Right lobe of liver (tissue), 6 donors: ENCODE data around the gene BAAT. TPM values are rescaled to one million over a fixed set of nuclear protein-coding genes. Genes with fewer than 3 reads are reported as not detected.

Source experiments
- ATAC-seq, 4 donors: fragments of 200-7000 bp; cut with Tn5 transposase; one replicate each; pipeline ENCODE4 v1.9.1; 2020; ENCODE audit warnings: mild to moderate bottlenecking in 4 of 4, moderate library complexity in 4 of 4
- DNase-seq, 3 donors: peaks; one replicate each; pipeline ENCODE4 v3.0.0-alpha.2; 2020
- H3K27ac ChIP-seq, 3 donors: fragments of 200-600 bp; one replicate each; pipeline ENCODE4 v1.8.0; 2022
- H3K27me3 ChIP-seq, 2 donors: fragments of 200-600 bp; one replicate each; pipeline ENCODE4 v1.8.0; 2022
- H3K36me3 ChIP-seq, 4 donors: fragments of 200-600 bp; sonication (generic) in 1 of 4; one replicate each; pipeline versions ENCODE4 v1.5.1 to v1.8.0; 2017 to 2022; ENCODE audit warnings: control low read depth in 1 of 4
- H3K4me1 ChIP-seq, 4 donors: fragments of 200-600 bp; sonication (generic) in 1 of 4; one replicate each; pipeline versions ENCODE4 v1.5.1 to v1.8.0; 2017 to 2022; ENCODE audit warnings: control low read depth in 1 of 4
- H3K4me3 ChIP-seq, 3 donors: fragments of 200-600 bp; one replicate each; pipeline ENCODE4 v1.8.0; 2022
- H3K9me3 ChIP-seq, 4 donors: fragments of 200-600 bp; sonication (generic) in 1 of 4; one replicate each; pipeline versions ENCODE4 v1.5.1 to v1.8.0; 2017 to 2022; ENCODE audit warnings: control low read depth in 1 of 4
- POLR2A ChIP-seq: fragments of 450-650 bp; IDR thresholded peaks from one replicate; pipeline ENCODE4 v1.6.1; 2017; ENCODE audit warnings: antibody characterized with exemption, mild to moderate bottlenecking
- WGBS: methylation state at CpG from one replicate; pipeline ENCODE4 v1.1.6; 2018; ENCODE audit warnings: low coverage, low lambda C conversion rate; ENCODE audit not compliant: insufficient coverage; ENCODE audit errors: missing lambda C conversion rate; 5-methylcytosine and 5-hydroxymethylcytosine counted together
- intact Hi-C, 2 donors: fragments of 100-400 bp; cut with DNase I; formaldehyde crosslinking; loops; one replicate each; pipeline versions ENCODE4 v1.11.2 to v1.14.1; 2022
- total RNA-seq, 6 experiments: library from RNA; depleted of rRNA in 2 of 6; stranded (reverse); fragments of >200 nt in 2 of 6; fragmentation: NEBNext Ultra II Directional in 3 of 6; extraction: Animal tissue kit (Norgen Biotek cat#: 25700) in 3 of 6; gene quantifications; one replicate each; pipeline versions ENCODE4 v1.1.0 to v1.2.4, GENCODE V29; 2016 to 2023
- TF ChIP-seq, protein P1 (sequence below), 4 donors: fragments of 200-600 bp in 3 of 4; fragments of 450-650 bp in 1 of 4; IDR thresholded peaks; one replicate each; pipeline versions ENCODE4 v1.5.1 to v1.8.0; 2016 to 2022; ENCODE audit warnings: antibody characterized with exemption in 4 of 4, mild to moderate bottlenecking in 2 of 4
- donor health status: DM: no; HTN: yes; CAD: no.
- donor health status: DM: no; HTN: no; CAD: no.
- donor health status: DM: no; HTN: no; CAD: no.
- donor health status: DM: no; HTN: yes; CAD: no.
- donor health status: DM: no; HTN: yes; CAD: no.

The BAAT gene
- total RNA-seq, 6 experiments from 2014 or later: 223 to 648 (median 507) TPM

DNA sequence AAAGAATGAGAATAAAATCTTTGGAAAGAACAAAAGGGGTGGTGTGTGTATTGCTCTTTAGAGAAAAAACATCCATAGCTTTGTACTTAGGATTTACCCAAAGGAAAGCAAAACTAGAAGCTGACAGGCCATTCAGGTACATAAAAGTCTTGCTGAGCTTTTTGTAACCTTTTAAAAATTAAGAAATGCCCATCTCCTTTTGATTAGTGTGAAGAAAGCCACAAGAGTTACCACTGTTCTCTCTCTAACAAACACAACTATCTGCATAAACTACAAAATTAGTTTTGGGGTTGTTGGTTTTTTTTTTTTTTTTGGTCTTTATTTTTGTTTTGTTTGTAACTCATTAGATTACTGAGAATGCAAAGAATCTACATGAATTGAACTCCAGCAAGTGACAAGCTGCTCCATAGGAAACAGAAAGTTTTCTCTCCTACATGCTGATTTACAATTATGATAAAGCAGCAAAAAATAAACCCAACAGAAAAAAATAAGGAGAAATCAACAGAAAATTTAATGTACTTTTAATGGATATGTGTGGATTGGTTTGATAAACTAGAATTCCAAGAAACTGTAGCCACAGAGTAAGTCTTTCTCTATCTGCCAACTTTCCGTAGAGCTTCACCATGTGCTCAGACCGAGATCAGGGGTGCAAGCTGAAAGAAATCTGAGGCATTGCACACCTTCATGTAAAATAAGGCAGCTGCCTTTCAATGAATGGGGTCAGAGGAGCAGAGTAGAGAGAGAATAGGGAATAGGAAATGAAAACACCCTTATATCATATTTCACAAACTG lies 12.3 kb downstream of the BAAT start:
- peaks cover 0 to 74% (median 25%) of the 10 kb centered on the region in 4 donors for H3K36me3 ChIP-seq
- peaks cover 0 to 80% (median 14%) of the 10 kb centered on the region in 4 donors for H3K4me1 ChIP-seq

DNA sequence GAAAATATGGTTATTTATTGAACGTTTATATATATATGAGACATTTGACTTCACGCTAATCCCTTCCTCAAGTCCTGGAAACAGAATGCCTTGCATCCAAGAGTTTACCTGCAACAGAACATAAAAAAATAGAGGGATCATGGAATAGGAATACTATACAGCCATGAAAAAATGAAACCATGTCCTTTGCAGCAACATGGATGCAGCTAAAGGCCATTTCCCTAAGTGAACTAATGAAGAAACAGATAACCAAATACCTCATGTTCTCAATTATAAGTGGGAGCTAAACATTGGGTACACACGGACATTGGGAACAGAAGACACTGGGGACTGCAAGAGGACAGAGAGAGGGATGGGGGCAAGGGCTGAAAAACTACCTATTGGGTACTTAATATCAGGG lies 13.0 kb downstream of the BAAT start:
- H3K4me1 ChIP-seq: peaks cover 0 to 80% (median 17%) of the 10 kb centered on the region in 4 donors
- ATAC-seq (no peak), DNase-seq (no peak)
- peaks cover 0 to 77% (median 29%) of the 10 kb centered on the region in 4 donors for H3K36me3 ChIP-seq
- TF ChIP-seq POLR2A: no peak
- TF ChIP-seq, protein P1, sequence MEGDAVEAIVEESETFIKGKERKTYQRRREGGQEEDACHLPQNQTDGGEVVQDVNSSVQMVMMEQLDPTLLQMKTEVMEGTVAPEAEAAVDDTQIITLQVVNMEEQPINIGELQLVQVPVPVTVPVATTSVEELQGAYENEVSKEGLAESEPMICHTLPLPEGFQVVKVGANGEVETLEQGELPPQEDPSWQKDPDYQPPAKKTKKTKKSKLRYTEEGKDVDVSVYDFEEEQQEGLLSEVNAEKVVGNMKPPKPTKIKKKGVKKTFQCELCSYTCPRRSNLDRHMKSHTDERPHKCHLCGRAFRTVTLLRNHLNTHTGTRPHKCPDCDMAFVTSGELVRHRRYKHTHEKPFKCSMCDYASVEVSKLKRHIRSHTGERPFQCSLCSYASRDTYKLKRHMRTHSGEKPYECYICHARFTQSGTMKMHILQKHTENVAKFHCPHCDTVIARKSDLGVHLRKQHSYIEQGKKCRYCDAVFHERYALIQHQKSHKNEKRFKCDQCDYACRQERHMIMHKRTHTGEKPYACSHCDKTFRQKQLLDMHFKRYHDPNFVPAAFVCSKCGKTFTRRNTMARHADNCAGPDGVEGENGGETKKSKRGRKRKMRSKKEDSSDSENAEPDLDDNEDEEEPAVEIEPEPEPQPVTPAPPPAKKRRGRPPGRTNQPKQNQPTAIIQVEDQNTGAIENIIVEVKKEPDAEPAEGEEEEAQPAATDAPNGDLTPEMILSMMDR (IDR thresholded peaks at IDR 0.05): no peak
- no peak overlapping the region for H3K27ac ChIP-seq
- WGBS: 75% methylated on average over 3 of the region's 3 CpGs
- no peak overlapping the region for H3K4me3 ChIP-seq
- intact Hi-C loops: no loop called here
- H3K9me3 ChIP-seq: no peaks in the 10 kb centered on the region
- no peaks in the 10 kb centered on the region for H3K27me3 ChIP-seq

More for the DNA sequence above, 12.3 kb downstream of the BAAT start:
- H3K27ac ChIP-seq: peak overlapping the region in 1 of 3 donors; percentile 19
- no peaks in the 10 kb centered on the region for H3K9me3 ChIP-seq
- intact Hi-C loops: no loop called here
- no peak for DNase-seq
- ATAC-seq: no peak
- H3K4me3 ChIP-seq: no peak overlapping the region
- WGBS: 49% methylated on average over 2 of the region's 2 CpGs
- no peak for TF ChIP-seq POLR2A
- H3K27me3 ChIP-seq: no peaks in the 10 kb centered on the region

DNA sequence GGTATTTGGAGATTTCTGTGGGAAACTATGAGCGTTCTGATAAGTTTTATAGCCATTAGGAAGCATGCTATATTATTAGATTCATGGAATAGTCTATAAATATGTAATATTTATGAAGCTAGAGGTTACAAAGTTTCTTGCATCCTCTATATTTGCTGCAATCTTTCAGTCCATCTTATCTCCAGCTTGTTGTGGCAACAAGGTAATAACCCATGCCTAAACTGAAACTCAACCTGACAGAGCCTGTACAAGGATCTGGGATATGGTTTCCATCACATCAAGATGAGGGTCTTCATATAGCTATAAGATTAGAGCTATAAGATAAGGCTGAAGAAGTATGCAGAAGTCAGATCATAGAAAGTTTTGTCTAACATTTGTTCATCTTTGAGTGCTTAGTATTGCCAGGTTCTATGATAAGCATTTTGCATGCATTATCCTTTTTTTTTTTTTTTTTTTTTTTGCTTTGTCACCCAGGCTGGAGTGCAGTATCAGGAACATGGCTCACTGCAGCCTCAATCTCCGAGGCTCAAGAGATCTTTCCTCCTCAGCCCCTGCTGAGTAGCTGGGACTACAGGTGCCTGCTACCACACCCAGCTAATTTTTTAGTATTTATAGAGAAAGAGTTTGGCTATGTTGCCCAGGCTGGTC lies 14.8 kb downstream of the BAAT start:
- intact Hi-C loops: no loop called here
- Histone ChIP-seq H3K4me1 (peaks cover 0 to 68% (median 18%) of the 10 kb centered on the region in 4 donors), H3K36me3 (peaks cover 0 to 81% (median 33%) of the 10 kb centered on the region in 4 donors), H3K27ac (no peak overlapping the region), H3K4me3 (no peak overlapping the region), H3K27me3 (no peaks in the 10 kb centered on the region), H3K9me3 (no peaks in the 10 kb centered on the region)
- DNase-seq (no peak), ATAC-seq (peak in 2 of 4 donors; percentile 7 to 41)
- TF ChIP-seq, protein P1 (IDR thresholded peaks at IDR 0.05): no peak
- no peak for TF ChIP-seq POLR2A
- 67% methylated on average over 2 of the region's 2 CpGs for WGBS

DNA sequence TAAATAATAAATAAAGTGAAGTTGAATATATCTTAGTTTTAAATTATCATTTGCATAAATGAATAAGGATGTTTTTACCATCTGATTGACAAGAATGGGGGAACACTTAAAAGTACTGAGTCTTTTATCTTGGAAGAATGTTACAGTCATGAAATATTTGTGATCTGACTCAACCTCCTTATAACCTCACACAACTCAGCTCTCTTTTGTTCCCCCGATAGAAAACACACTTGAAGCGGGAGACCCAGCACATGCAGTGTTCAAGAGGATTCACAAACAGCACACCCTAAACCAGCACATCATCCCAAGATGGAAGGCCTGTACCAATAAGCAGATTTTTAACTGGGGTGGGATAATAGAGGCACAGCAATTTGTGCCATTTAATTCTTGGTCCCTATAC lies 15.5 kb downstream of the BAAT start:
- Histone ChIP-seq H3K9me3 (no peaks in the 10 kb centered on the region), H3K4me1 (peaks cover 0 to 62% (median 18%) of the 10 kb centered on the region in 4 donors), H3K27me3 (no peaks in the 10 kb centered on the region), H3K36me3 (peaks cover 0 to 88% (median 38%) of the 10 kb centered on the region in 4 donors), H3K4me3 (no peak overlapping the region), H3K27ac (no peak overlapping the region)
- TF ChIP-seq, protein P1 (IDR thresholded peaks at IDR 0.05): no peak
- TF ChIP-seq POLR2A: no peak
- WGBS: 74% methylated on average over 2 of the region's 2 CpGs
- DNase-seq: no peak
- intact Hi-C loops: no loop called here
- ATAC-seq: peak in 2 of 4 donors; percentile 6 to 44

DNA sequence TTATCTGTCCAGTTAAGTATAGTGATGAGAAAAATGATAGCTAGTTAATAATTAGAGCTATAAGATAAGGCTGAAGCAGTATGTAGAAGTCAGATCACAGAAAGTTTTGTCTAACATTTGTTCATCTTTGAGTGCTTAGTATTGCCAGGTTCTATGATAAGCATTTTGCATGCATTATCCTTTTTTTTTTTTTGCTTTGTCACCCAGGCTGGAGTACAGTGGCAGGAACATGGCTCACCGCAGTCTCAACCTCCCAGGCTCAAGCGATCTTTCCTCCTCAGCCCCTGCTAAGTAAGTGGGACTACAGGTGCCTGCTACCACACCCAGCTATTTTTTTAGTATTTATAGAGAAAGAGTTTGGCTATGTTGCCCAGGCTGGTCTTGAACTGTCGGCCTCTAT lies 17.5 kb downstream of the BAAT start:
- peak overlapping the region in 1 of 3 donors; percentile 4 for H3K27ac ChIP-seq
- peaks cover 0 to 51% (median 11%) of the 10 kb centered on the region in 4 donors for H3K4me1 ChIP-seq
- H3K9me3 ChIP-seq: no peaks in the 10 kb centered on the region
- ATAC-seq (peak in 1 of 4 donors; percentile 7), DNase-seq (no peak)
- H3K27me3 ChIP-seq: no peaks in the 10 kb centered on the region
- no peak overlapping the region for H3K4me3 ChIP-seq
- peaks cover 0 to 98% (median 42%) of the 10 kb centered on the region in 4 donors for H3K36me3 ChIP-seq
- TF ChIP-seq, protein P1 (IDR thresholded peaks at IDR 0.05): no peak
- TF ChIP-seq POLR2A: no peak
- 83% methylated on average over 2 of the region's 3 CpGs for WGBS
- intact Hi-C loops: no loop called here
